GM19025 (cell line): Measurements from ENCODE around the gene NPTX2.

Source experiments
- ATAC-seq: cut with Tn5 transposase; IDR thresholded peaks from one replicate; pipeline ENCODE4 v1.9.1; 2021; ENCODE audit warnings: mild to moderate bottlenecking, low read depth, moderate library complexity; ENCODE audit not compliant: unreplicated experiment

Gene NPTX2

GRCh38 chr7:98616381-98617050 lies 569 bp upstream of the NPTX2 start:
- no peak for ATAC-seq

- ATAC-seq, result no peak
Observed at GRCh38 chr7:98617960-98618418, 904 bp downstream of the NPTX2 start.

- no peak for ATAC-seq
Observed at GRCh38 chr7:98618786-98619185, 1.7 kb downstream of the NPTX2 start.

- no peak for ATAC-seq
Observed at GRCh38 chr7:98619450-98620321, 2.6 kb downstream of the NPTX2 start.

GRCh38 chr7:98621573-98622482 lies 4.7 kb downstream of the NPTX2 start:
- no peak for ATAC-seq

- no peak for ATAC-seq
Observed at GRCh38 chr7:98622926-98623325, 5.8 kb downstream of the NPTX2 start.

GRCh38 chr7:98624846-98625420 lies 7.8 kb downstream of the NPTX2 start:
- ATAC-seq, result no peak

- no peak for ATAC-seq
Observed at GRCh38 chr7:98626460-98627412, 9.7 kb downstream of the NPTX2 start.

GRCh38 chr7:98627413-98627790 lies 10.3 kb downstream of the NPTX2 start:
- no peak for ATAC-seq

- ATAC-seq, result no peak
Observed at GRCh38 chr7:98628418-98628817, 11.3 kb downstream of the NPTX2 start.

GRCh38 chr7:98629001-98629431 lies 11.9 kb downstream of the NPTX2 start:
- no peak for ATAC-seq

- no peak for ATAC-seq
Observed at GRCh38 chr7:98630149-98630548, 13.1 kb downstream of the NPTX2 start.

GRCh38 chr7:98630770-98631169 lies 13.7 kb downstream of the NPTX2 start:
- ATAC-seq, result no peak

GRCh38 chr7:98638853-98639252 lies 21.8 kb downstream of the NPTX2 start:
- ATAC-seq, result no peak

- ATAC-seq, result no peak
Observed at GRCh38 chr7:98640375-98640774, 23.3 kb downstream of the NPTX2 start.

GRCh38 chr7:98641646-98642500 lies 24.8 kb downstream of the NPTX2 start:
- ATAC-seq, result peak; percentile 64

GRCh38 chr7:98643236-98643985 lies 26.3 kb downstream of the NPTX2 start:
- no peak for ATAC-seq

- no peak for ATAC-seq
Observed at GRCh38 chr7:98646465-98646864, 29.4 kb downstream of the NPTX2 start.
